Limb (tissue), 2 donors: ENCODE measurements around the gene VAT1.
A peak's percentile ranks its signal among the peaks of the same experiment; 100 is the strongest.
"Not testable (repeated sequence)": the region's sequence is repeated elsewhere in the genome, so short reads cannot be mapped to it uniquely, and the experiment has no call there.

Experiments
- DNase-seq, 2 donors: peaks; one replicate each; pipeline ENCODE4 v3.0.0-alpha.2; 2016; ENCODE audit errors: extremely low spot score in 2 of 2

Gene VAT1

DNA sequence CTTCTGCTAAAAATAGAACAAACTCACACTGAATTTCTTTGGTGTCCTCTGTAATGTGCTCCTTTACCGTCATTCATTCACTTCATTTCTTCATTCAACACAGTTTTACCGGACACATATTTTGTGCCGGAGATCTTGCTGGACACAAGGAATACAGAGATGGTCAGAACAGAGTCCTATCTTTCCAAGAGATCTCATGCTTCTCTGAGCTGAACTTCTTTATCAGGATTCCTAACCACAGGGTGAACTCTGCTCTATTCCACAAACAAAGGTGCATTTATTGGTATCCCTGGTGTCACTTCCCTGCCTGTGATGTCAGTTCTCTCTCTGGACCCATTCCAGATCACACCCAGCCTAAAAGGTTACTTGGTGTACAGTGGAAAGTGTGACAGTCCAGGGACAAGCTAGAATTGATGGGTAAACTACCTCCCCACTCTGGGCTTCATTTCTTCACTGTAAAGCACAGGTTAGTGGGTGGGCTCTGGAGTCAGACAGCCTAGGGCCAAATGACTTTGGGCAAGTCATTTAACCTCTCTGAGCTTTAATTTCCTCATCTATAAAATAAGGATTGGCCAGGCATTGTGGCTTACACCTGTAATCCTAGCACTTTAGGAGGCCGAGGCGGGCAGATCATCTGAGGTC, 11.4 kb downstream of the VAT1 start:
- no peak for DNase-seq

- peak; percentile 61 to 74 for DNase-seq
These were observed 15.3 kb downstream of the VAT1 start, which contains the start of gene IFI35 for GRCh38 chr17:43006639-43007551. Gene IFI35 (plus strand): TSS chr17:43006784. CDS start chr17:43006948, 164 bp downstream.

- DNase-seq = no peak
These were observed 18.5 kb downstream of the VAT1 start for GRCh38 chr17:43003542-43004172.

DNA sequence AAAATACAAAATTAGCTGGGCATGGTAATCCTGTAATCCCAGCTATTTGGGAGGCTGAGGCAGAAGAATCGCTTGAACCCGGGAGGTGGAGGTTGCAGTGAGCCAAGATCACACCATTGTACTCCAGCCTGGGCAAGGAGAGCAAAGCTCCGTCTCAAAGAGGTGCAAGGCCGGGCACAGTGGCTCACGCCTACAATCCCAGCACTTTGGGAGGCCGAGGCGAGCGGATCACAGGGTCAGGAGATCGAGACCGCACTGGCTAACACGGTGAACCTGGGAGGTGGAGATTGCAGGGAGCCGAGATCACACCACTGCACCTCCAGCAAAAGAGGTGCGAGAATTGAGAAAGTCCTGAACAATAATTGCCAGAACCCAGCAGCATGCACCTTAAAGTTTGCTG, 21.3 kb downstream of the VAT1 start:
- DNase-seq = not testable (repeated sequence)

GRCh38 chr17:42999003-42999525, 23.1 kb downstream of the VAT1 start:
- no peak for DNase-seq

- DNase-seq = peak; percentile 99 to 100
These were observed 23.9 kb downstream of the VAT1 start, which contains the start of gene RPL27 for GRCh38 chr17:42997984-42998938. Gene RPL27 (plus strand): TSS chr17:42998419. CDS start chr17:42998751, 332 bp downstream.

DNA sequence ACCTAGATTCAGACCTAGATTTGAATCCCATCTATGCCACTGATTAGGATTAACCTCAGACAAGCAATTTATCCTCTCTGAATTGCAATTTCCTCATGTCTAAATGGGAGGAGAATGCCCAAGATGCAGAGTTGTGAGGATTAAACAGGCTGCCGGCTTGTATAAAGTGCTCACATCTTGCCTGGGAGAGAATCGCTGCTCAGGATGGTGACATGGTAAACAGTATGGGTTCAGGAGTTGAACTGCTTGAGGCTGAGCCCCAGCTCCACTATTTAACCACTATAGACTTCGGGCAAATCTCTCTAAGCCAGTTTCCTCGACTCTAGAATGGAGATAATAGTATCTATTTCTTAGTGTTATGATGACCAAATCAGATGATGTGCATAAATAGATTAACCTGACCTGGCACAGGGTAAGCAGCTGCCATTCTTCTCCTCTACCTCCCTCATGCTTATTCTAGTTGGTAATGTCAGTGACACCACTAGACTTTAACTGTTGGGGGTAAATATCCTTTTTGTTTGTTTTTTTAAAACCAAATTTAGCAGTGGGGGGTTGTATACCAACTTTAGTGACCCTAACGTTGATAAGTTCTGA, 24.7 kb downstream of the VAT1 start:
- DNase-seq = peak in 1 of 2 donors; percentile 12

DNA sequence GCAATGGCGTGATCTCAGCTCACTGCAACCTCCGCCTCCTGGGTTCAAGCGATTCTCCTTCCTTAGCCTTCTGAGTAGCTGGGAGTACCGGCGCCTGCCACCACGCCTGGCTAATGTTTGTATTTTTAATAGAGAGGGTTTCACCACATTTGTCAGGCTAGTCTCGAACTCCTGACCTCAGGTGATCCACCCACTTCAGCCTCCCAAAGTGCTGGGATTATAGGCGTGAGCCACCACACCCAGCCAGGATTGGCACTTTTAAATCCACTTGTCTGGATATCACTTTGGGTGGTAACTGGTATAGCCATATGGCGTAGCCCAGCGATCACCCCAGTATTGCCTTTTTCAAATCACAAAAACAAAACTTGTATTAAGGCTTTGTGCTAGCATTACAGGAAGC, 28.3 kb downstream of the VAT1 start:
- DNase-seq = not testable (repeated sequence)

DNA sequence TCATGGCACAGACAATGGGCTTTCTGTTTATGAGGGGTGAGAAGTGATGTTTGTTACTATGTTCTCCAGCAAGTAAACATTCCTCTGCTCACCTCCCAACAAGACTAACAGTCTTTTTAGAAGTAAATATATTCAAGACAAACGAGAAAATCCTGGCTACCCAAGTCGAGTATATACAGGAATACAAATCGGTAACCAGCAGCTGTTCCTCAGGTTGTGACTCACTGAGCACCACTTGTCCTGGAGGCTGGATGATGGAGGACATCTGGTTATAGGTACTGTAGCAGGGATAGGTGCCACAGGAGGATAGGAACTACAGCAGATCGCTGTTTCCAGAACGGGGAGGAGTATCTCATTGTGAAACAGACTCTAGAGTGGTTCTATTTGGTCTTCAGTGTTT, 29.3 kb downstream of the VAT1 start:
- no peak for DNase-seq

- no peak for DNase-seq
These were observed 30.7 kb downstream of the VAT1 start for GRCh38 chr17:42991471-42991870.

- no peak for DNase-seq
These were observed 32.2 kb downstream of the VAT1 start for GRCh38 chr17:42989726-42990652.

DNA sequence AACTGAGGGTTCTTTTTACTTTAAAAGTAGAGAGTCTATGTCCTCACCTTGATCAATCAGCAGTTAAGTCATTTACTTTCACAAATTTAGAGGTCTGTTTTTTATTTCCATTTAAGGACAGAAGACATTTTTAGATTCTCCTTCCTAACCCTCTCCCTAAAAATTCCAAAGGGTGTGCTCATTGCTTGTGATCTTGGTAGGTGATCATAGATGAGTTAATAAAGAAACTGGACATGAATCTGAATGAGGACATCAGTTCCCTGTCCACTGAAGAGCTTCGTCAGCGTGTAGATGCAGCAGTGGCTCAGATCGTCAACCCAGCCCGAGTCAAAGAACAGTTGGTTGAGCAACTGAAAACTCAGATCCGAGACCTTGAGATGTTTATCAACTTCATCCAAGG, 33.0 kb downstream of the VAT1 start:
- DNase-seq = no peak

DNA sequence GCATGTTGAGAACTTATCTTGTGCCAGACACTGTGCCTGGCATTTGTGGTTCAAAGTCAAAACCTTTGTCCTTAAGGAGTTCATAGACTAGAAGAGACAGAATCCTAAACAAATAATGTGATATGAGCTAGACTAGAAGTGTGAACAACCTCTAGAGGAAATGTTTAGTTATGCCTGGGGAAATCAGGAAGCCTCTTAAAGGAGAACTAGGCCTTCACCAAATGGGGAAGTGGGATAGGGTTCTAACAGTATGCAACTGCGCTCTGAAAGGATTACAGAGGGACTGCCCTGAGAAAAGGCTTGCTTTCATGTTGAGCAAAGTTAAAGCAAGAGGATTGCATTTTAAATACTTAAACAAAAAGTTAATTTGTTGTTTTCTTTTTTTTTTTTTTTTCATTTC, 37.0 kb downstream of the VAT1 start:
- no peak for DNase-seq

DNA sequence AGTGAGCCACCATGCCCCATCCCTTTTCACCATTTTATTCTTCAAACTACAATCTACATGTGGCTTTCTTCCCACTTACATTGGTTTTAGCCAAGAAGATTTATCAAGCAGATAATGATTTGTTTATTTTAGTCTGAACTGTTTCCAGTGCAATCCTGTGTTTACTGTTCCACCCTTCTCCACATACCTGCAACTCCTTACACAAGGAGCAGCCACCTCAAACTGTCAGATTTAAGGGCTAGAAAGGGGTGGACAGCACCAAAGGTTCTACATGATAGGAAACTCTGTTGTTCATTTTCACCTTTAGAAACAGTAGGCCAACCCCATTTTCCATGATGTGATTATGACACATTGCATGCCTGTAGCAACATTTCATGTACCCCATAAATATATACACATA, 39.9 kb downstream of the VAT1 start:
- DNase-seq = no peak

GRCh38 chr17:42980766-42981397, 41.3 kb downstream of the VAT1 start:
- peak; percentile 31 to 57 for DNase-seq

DNA sequence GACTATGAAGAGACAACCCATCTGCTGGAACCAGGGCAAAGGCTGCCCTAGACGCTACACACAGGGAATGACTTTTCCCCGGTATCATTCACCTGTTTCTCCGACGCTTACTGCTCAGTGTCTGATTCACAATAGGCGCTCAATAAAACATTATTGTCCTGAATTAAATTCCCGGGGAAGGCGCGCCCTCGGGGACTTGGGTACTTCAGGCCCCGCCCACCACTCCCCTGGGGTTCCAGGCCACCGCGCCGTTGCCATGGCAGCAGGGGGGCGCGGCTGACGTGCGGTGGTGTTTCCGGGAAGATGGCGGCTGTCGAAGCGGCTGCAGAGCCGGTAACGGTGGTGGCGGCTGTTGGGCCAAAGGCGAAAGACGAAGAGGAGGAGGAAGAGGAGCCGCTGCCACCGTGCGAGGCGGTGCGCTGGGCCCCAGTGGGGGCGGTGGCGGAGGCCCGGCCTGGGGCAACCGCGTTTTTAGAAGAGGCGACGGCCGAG, 41.9 kb downstream of the VAT1 start, which contains the start of gene RUNDC1:
TSS of gene RUNDC1 (plus strand) at position 292 of the 492 bp plus-strand sequence. CDS start at position 304, 12 bp downstream.
- DNase-seq = peak; percentile 81 to 95

DNA sequence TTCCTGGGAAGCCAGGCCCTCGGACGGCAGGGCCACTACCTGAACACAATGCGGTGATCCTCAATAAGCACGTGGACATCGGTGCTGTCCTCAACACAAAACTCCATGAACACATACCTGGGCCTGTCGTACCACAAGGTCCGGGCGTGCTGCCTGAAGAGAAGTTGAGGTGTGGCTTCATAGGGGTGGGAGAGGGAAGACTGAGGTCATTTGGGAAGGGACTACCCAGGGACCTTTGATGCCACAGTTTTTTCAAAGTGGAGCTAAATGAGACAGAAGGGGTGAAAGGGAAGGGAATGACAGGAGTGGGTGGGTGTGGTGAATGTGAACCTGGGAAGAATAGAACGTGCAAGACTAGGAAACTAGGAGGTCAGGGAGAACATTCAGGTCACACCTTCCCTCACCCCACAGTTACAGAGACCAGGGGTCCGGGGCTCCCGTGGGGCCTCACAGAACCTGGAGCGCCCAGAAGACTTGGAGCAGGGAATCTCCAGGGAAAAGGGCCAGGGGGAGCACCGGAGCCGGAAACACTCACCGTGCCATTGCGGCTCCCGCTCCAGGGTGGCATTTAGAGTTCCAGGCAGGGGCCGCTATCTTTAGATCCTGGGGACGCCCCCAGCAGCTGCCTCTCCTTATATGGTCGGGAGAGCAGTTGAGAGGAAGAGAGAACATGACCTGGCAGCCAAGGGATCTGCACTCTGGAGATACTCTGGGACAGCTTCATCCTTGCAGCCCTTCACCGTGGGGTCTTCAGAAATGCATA, 42.5 kb downstream of the VAT1 start, which contains the start of gene PTGES3L:
TSS of gene PTGES3L (minus strand) at position 570 of the 763 bp plus-strand sequence. CDS start at position 543, 27 bp downstream.
- peak; percentile 51 to 66 for DNase-seq
